ENCODE results near the gene IL37.

GRCh38 chr2:112942654-112943002 lies 31.7 kb downstream of the IL37 start:
- TF ChIP-seq TCF4 (CRISPR knock-in tag; IDR thresholded peaks at IDR 0.05; ENCODE audit: borderline replicate concordance) = no peak
- TF ChIP-seq OSR1 (CRISPR knock-in tag; IDR thresholded peaks at IDR 0.05) = no peak
- no peak for TF ChIP-seq ZFP30 (CRISPR knock-in tag; IDR thresholded peaks at IDR 0.05)
- TF ChIP-seq ZFP3 (CRISPR knock-in tag; IDR thresholded peaks at IDR 0.05) = no peak
- no peak for TF ChIP-seq TOX (CRISPR knock-in tag; IDR thresholded peaks at IDR 0.05; ENCODE audit: borderline replicate concordance)

Measured in SK-N-SH treated with all-trans-retinoic acid at 6 μM for 48 hours (cell line).